GM19395 (cell line): ENCODE data around the gene NFKB2.

ENCODE experiments used
- ATAC-seq: cut with Tn5 transposase; IDR thresholded peaks from one replicate; pipeline ENCODE4 v1.9.1; 2021; ENCODE audit warnings: mild to moderate bottlenecking, moderate library complexity; ENCODE audit not compliant: unreplicated experiment

NFKB2 gene

DNA sequence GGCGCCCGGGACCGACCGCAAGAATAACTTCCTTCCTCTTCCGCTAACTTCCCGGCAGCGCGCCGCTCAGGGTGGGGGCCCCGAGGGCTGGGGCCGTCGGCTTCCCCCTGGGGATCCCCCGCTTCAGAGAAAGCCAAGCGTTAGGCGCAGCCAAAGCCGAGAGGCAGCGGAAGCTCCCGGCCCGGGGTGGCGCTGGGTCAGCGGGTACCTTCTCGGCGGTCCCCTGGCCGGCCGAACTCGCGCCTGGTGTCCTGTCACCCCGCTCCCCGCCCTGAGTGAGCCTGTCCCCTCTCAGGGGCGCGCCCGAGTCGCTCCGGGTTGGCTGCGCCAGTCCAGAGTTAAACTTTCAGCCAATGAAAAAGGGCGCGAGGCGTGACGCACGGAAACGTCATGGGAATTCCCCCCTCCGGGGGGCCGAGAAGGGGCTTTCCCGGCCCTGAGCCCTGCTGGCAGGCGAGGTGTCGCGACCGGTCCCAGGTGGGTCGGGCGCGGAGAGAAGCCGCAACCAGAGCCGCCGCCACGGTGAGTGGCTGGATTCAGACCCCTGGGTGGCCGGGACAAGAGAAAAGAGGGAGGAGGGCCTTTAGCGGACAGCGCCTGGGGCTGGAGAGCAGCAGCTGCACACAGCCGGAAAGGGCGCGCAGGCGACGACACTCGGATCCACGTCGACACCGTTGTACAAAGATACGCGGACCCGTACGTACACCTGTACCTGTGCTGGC, 1.3 kb upstream of the NFKB2 start:
- peak; percentile 82 for ATAC-seq

DNA sequence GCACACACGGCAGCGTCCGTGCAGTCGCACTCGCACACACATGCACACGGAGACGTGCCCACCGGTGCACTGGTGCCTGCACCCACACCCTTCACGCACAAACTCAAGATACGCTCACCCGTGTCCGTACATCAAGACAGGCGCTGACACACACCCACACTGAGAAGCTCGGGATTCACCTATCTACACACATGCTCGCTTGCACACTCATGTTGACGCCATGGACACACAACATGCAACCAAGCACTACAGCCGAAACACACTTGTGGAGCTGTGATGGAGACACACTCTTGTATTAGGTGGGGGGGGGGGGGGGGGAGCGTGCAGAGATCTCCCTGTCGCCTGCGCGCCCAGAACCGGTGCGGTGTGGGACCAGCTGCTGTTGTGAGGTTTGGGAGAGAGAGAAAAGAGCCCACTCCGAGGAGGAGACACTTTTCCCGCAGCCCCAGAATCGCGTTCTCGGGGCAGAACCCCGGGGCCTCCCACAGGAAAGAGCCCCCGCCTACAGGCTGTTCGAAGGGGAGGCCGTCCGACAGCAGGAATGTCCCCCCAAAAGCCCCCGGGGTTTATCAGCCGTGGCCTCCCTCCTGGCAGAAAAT, 605 bp upstream of the NFKB2 start:
- ATAC-seq, result peak; percentile 1

DNA sequence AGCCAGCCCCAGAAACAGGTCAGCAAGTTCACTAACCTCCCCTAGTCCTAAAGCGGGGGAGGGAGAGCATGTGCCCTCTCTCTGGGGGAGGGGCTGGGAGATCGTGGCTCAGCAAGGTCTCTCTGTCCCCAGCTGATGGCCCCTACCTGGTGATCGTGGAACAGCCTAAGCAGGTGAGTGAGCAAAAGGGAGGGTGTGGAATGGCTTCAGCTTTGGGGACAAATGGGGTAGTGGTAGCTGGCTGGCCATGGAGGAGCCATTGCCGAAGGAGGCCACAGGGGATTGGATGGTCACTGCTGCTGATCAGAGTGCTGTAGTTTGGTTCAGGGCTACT, 779 bp downstream of the NFKB2 start:
- no peak for ATAC-seq

DNA sequence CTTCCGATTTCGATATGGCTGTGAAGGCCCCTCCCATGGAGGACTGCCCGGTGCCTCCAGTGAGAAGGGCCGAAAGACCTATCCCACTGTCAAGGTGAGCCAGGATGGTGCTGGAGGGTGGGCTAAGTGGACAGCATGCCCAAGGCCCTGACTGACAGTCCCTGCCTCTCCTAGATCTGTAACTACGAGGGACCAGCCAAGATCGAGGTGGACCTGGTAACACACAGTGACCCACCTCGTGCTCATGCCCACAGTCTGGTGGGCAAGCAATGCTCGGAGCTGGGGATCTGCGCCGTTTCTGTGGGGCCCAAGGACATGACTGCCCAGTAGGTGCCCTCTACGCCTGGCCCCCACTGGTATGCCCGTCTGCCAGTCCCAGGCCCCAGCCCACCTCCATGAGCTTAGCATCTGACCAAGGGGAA, 1.2 kb downstream of the NFKB2 start:
- ATAC-seq, result no peak

DNA sequence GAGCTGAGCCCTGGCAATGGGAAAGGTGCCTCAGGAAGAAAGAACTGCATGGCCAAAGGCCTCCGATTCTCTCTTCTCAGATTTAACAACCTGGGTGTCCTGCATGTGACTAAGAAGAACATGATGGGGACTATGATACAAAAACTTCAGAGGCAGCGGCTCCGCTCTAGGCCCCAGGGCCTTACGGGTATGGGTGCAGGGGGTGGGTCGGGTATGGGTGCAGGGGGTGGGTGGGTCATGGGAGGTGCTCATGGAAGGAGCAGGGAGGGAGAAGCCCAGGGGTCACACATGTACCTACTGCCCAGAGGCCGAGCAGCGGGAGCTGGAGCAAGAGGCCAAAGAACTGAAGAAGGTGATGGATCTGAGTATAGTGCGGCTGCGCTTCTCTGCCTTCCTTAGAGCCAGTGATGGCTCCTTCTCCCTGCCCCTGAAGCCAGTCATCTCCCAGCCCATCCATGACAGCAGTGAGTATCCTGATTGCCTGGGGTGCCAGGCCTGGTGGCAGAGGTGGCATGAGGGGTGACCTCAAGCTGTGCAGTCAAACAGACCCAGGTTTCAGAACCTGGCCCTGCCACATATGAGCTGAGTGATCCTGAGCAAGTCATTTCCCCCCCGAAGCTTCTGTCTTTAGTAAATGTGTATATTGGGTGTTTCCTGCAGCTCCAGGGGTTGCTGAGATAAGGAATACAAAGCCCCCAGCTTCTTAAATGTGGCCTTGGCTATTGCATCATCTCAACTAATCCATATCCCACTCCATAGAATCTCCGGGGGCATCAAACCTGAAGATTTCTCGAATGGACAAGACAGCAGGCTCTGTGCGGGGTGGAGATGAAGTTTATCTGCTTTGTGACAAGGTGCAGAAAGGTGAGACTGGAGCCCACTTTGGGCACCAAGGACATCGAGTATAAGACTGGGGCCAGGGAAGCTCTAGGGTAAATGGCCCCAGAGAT, 2.0 kb downstream of the NFKB2 start:
- no peak for ATAC-seq

DNA sequence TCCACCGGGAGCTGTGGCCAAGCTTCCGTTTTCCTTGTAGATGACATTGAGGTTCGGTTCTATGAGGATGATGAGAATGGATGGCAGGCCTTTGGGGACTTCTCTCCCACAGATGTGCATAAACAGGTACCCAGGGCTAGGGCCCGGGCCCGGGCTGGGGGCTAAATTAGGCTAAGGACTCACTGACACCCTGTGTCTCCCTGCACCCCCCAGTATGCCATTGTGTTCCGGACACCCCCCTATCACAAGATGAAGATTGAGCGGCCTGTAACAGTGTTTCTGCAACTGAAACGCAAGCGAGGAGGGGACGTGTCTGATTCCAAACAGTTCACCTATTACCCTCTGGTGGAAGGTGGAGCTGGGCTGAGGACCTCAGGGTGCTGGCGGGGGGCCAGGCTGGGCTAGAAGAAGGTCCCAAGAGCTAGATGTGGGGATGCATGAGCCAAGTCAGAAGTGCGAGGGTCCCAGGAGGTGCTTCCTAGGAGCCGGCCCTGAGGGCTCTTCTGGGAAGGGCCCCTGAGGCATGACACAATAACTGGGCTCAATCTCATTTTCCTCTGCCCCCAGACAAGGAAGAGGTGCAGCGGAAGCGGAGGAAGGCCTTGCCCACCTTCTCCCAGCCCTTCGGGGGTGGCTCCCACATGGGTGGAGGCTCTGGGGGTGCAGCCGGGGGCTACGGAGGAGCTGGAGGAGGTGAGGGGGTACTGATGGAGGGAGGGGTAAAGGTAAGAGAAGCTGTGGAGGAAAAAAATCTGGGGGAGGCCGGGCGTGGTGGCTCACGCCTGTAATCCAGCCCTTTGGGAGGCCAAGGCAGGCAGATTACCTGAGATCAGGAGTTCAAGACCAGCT, 2.9 kb downstream of the NFKB2 start:
- no peak for ATAC-seq

DNA sequence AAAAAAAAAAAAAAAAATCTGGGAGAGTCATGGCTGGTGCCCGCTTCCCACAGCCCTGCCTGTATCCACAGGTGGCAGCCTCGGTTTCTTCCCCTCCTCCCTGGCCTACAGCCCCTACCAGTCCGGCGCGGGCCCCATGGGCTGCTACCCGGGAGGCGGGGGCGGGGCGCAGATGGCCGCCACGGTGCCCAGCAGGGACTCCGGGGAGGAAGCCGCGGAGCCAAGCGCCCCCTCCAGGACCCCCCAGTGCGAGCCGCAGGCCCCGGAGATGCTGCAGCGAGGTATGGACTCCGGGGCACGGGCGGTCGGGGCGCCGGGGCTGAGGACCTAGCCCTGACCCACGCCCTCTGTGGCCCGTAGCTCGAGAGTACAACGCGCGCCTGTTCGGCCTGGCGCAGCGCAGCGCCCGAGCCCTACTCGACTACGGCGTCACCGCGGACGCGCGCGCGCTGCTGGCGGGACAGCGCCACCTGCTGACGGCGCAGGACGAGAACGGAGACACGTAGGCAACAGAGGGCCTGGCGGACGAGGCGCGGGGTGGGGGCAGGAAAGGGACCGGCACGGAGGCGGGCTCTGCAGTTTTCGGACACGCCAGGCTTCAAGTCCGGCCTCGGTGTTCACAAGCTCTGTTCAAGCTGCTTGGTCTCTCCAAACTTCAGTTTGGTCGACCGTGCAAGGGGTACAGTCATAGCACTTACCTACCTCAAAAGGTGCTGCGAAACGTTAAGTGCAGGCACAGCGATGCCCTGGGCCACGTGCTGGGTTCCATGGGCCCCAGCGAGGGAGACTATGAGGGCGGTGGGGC, 3.9 kb downstream of the NFKB2 start:
- ATAC-seq, result peak; percentile 51

DNA sequence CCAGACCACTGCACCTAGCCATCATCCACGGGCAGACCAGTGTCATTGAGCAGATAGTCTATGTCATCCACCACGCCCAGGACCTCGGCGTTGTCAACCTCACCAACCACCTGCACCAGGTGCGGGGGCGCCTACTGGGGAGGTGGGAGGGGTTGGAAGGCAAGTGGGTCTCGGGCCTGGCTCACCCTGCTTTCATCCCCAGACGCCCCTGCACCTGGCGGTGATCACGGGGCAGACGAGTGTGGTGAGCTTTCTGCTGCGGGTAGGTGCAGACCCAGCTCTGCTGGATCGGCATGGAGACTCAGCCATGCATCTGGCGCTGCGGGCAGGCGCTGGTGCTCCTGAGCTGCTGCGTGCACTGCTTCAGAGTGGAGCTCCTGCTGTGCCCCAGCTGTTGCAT, 4.6 kb downstream of the NFKB2 start:
- ATAC-seq, result no peak

DNA sequence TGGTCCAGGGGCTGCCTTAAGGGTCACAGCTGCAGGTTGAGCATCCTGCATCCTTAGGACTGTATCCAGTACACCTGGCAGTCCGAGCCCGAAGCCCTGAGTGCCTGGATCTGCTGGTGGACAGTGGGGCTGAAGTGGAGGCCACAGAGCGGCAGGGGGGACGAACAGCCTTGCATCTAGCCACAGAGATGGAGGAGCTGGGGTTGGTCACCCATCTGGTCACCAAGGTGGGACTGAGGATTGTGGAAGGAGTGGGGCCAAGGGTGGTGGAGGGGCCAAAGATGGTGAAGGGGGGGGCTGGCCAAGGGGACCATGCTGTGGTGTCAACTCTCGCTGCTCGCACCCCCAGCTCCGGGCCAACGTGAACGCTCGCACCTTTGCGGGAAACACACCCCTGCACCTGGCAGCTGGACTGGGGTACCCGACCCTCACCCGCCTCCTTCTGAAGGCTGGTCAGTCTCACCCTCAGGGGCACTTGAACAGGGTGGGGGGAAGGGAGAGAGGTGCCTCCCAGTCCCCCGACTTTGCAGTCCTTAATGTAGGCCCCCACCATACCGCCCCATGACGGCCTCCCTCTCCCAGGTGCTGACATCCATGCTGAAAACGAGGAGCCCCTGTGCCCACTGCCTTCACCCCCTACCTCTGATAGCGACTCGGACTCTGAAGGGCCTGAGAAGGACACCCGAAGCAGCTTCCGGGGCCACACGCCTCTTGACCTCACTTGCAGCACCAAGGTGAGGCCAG, 5.3 kb downstream of the NFKB2 start:
- ATAC-seq, result no peak

DNA sequence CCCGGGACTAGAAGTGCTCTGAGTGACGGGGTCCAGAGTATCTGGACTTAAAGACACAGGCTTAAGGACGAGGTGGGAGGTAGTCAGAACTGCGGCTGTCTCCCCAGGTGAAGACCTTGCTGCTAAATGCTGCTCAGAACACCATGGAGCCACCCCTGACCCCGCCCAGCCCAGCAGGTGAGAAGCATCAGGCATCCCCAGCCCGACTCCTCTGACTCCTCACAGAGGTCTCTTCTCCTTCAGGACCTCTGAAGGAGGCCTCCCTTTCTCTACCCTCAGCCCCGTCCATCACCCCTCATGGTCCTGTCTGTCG, 5.8 kb downstream of the NFKB2 start:
- ATAC-seq, result no peak

DNA sequence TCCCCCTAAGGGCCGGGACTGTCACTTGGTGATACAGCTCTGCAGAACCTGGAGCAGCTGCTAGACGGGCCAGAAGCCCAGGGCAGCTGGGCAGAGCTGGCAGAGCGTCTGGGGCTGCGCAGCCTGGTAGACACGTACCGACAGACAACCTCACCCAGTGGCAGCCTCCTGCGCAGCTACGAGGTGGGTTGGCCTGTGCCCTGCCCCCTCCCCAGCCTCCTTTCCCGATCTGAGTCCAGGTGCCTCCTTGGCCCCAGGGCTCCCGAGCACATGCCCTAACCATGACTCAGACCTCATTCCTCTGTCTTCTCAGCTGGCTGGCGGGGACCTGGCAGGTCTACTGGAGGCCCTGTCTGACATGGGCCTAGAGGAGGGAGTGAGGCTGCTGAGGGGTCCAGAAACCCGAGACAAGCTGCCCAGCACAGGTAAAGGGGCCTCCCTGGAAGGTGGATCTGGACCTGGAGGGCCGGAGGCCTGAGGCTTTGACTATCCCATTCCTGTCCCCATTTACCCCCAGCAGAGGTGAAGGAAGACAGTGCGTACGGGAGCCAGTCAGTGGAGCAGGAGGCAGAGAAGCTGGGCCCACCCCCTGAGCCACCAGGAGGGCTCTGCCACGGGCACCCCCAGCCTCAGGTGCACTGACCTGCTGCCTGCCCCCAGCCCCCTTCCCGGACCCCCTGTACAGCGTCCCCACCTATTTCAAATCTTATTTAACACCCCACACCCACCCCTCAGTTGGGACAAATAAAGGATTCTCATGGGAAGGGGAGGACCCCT, 6.4 kb downstream of the NFKB2 start:
- no peak for ATAC-seq

DNA sequence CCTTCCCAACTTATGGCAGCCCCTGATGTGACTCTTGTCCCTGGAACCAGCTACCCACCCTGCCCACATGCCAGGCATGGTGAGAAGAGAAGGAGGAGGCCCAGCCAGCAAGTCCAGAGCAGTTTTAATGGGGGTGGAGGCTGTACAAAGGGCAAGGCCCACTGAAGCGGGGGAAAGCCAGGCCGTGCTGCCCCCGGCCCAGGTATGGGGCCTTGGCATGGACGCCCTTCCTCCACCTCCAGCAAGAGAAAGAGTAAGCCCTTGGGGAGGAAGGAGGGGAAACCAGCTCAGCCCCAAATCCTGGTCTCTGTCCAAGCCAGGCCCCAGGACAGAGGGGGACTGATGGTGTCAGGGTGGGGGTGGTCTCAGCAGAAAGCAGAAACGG, 7.0 kb downstream of the NFKB2 start:
- no peak for ATAC-seq

DNA sequence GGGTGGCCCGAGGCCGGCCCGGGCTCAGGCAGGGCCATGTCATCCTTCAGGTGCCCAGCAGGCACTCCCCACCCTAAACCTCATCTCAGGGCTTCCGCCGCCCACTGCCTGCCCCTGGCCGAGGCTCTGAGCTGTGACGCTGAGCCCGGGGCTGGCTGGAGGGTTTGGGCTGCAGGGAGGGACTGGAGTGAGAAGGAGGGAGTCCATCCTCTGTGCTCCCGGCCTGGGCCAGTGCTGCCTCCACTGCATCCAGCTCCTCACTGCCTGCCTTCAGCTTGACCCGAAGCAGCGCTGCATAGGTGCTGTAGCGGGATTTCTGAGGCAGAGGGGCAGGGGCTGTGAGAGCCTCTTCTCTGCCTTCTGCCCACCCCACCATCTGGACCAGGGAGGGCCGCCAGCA, 7.6 kb downstream of the NFKB2 start:
- no peak for ATAC-seq

DNA sequence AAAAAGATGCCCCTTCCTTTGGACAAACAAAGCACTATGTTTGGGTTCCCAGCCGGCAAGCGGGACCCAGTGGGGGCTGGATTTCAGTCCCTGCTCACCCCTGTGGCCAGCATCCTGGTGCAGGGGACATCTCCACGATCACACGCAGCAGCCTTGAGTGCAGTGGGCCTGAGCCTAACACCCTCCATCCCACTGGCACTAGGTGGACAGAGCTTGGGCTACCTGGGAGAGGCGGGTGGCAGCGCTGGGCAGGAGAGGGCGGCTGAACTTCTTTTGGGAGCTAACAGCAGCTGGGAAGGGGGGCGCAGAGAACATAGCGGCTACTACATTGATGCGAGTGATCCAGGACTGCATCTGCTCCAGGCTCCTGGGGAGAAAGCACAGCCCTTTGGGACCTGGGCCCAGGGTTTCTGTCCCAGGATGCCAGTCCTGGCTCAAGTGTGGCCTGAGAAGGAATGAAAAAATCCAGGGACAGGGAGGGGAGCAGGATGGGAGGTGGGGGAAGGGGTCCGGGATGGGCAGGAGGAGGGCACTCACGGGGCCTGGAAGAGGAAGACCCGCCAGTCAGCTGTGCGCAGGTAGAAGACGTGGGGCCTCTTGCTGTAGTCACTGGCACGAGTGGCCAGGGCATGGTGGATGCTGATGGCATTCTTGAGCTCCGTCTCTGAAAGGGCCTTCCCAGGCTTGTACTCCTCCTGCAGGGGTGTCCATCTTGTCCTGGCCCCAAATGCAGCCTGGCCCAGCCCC, 9.0 kb downstream of the NFKB2 start:
- ATAC-seq, result no peak

DNA sequence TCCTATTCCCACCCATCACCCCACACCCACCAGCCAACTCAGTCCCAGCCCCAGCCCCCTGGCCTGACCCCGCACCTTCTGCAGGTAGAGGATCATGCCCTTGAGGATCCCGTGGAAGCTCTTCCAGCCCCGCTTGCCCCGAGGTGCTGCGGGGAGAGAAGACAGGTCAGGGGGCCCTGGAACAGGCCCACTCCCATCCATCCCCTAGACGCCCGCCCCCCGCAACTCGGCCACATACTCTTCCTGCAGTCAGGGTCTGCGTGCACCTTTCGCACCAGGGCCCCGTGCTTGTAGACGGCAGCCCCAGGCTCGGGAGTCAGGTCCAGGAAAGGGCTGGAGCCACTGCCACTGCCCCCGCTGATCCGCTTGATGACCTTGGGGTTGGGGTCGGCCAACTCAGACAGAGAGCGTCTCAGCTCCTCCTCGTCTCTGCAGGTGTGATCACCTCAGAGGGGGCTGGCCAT, 9.6 kb downstream of the NFKB2 start:
- ATAC-seq, result no peak

DNA sequence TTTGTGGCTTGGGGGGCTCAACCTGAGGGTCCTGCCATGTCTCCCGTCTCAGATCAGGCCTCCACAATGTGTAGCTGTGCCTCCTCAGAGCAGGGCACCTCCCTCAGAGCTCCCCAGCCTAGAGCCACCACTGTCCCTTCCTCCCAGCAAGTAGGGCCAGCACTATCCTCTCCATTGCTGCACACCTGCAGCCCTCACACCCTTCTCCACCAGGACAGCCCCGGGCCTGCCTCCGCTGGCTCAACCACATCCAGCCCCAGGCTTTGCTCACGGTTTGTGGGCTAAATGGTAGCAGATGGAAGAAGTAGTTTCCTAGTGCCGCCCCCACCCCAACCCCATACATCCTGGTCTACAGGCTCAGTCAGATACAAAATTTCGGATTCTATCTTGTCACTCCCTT, 10.1 kb downstream of the NFKB2 start:
- ATAC-seq, result no peak

DNA sequence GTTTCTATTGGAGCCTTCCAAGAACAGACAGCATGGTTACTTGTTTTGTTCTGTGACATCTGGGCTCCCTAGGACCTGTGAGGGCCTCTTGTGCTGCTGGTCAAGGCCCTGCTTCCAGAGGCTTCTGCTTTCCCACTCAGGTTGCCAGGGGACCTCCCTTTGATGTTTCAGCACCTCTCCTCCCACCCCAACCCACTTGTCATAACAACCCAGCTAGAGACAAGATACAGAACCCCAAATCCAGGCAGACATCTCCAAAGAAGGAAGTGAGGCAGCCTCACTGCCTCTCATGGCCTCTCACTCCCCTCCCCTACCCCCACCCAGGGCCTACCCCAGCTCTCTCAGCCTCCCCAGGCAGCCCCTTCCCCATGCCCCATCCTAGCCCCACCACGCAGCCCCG, 11.3 kb downstream of the NFKB2 start:
- ATAC-seq, result no peak
